ENCODE results near the gene ANKS3.

DNA sequence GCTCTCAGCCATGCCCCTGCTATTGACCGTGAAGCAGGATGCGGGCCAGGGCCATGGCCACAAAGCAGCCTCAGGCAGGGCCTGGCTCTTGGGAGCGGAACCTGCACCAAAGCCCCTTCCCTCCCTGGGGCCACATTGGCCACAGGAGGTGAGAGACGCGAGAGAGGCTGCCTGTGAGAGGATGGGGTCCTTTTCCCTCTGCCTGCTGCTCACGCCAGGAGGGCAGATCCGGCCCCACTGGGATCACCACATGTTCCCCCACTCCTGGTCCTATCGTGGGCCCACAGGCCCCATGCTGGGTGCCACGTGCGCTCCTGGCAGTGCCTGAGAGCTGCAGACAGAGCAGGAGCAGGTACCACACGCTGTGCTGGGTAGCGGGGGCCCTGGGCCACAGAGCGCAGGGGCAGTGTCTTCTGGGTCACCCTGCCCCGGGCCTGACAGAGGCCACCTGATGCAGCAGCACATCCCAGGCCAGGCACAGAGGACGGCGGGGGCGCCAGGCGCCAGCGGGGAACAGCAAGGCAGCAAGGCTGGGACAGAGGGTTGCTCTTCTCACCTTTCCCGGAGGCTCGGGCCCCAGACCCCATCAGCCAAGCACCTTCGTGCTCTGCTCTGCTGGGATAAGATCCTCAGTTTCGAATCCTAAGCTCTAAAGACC lies 49.9 kb downstream of the ANKS3 start:
- TF ChIP-seq TAF1 (IDR thresholded peaks at IDR 0.05; ENCODE audit: borderline replicate concordance, low read depth, low read length): no peak
- no peak for TF ChIP-seq POLR2AphosphoS5 (IDR thresholded peaks at IDR 0.05; ENCODE audit: low read length)
- no peak for TF ChIP-seq CTCF (IDR thresholded peaks at IDR 0.05 in 2 of 3, conservative IDR thresholded peaks at IDR 0.05 in 1 of 3; ENCODE audit: control insufficient read depth in 2 of 3, extremely low read depth in 1 of 3, insufficient read depth in 1 of 3, low read depth in 3 of 3, low read length in 3 of 3)
- TF ChIP-seq MTA3 (IDR thresholded peaks at IDR 0.05; ENCODE audit: borderline replicate concordance, low read length): no peak
- TF ChIP-seq EGR1 (IDR thresholded peaks at IDR 0.05; ENCODE audit: borderline replicate concordance in 1 of 2, low read depth in 2 of 2, low read length in 2 of 2): no peak
- TF ChIP-seq LARP7 (IDR thresholded peaks at IDR 0.05): no peak
- no peak for TF ChIP-seq PML (IDR thresholded peaks at IDR 0.05; ENCODE audit: low read length)
- TF ChIP-seq SIN3A (IDR thresholded peaks at IDR 0.05; ENCODE audit: low read depth, low read length): no peak
- TF ChIP-seq EZH2 (IDR thresholded peaks at IDR 0.05; ENCODE audit: borderline replicate concordance, control insufficient read depth, low read depth, low read length): no peak
- no peak for TF ChIP-seq MYC (IDR thresholded peaks at IDR 0.05; ENCODE audit: insufficient read depth, insufficient read length, insufficient replicate concordance, low read length, severe bottlenecking)
- no peak for TF ChIP-seq CBX3 (IDR thresholded peaks at IDR 0.05; ENCODE audit: borderline replicate concordance, low read depth)
- no peak for TF ChIP-seq ZNF207 (IDR thresholded peaks at IDR 0.05; ENCODE audit: borderline replicate concordance)
- TF ChIP-seq GABPA (IDR thresholded peaks at IDR 0.05; ENCODE audit: low read depth): no peak
